Ishikawa (cell line): Measurements from ENCODE around the gene MAML2.
A peak's percentile ranks its signal among the peaks of the same experiment; 100 is the strongest.

Experiments used
- CEBPB ChIP-seq: IDR thresholded peaks from 2 replicates; pipeline ENCODE4 v1.6.1; 2012
- CREB1 ChIP-seq: IDR thresholded peaks from 2 replicates; pipeline ENCODE4 v1.6.1; 2012; ENCODE audit warnings: low read depth
- EGR1 ChIP-seq: IDR thresholded peaks from 2 replicates; pipeline ENCODE4 v1.6.1; 2012
- EP300 ChIP-seq: IDR thresholded peaks from 2 replicates; pipeline ENCODE4 v1.6.1; 2012; ENCODE audit warnings: borderline replicate concordance
- FOXM1 ChIP-seq: IDR thresholded peaks from 2 replicates; pipeline ENCODE4 v1.6.1; 2012; ENCODE audit warnings: low read depth, borderline replicate concordance
- NFIC ChIP-seq: IDR thresholded peaks from 2 replicates; pipeline ENCODE4 v1.6.1; 2012
- RAD21 ChIP-seq: IDR thresholded peaks from 2 replicates; pipeline ENCODE4 v1.6.1; 2012; ENCODE audit warnings: low read depth
- TAF1 ChIP-seq: IDR thresholded peaks from 2 replicates; pipeline ENCODE4 v1.6.1; 2012; ENCODE audit warnings: low read depth, mild to moderate bottlenecking
- TCF12 ChIP-seq: IDR thresholded peaks from 2 replicates; pipeline ENCODE4 v1.6.1; 2012; ENCODE audit warnings: low read depth
- TEAD4 ChIP-seq: IDR thresholded peaks from 2 replicates; pipeline ENCODE4 v1.6.1; 2012
- USF1 ChIP-seq: IDR thresholded peaks from 2 replicates; pipeline ENCODE4 v1.6.1; 2012
- YY1 ChIP-seq: IDR thresholded peaks from 2 replicates; pipeline ENCODE4 v1.6.1; 2012; ENCODE audit warnings: low read depth
- ZBTB7A ChIP-seq: IDR thresholded peaks from 2 replicates; pipeline ENCODE4 v1.6.1; 2012; ENCODE audit warnings: low read depth
- TF ChIP-seq, protein P1 (sequence below): IDR thresholded peaks from 2 replicates; pipeline ENCODE4 v1.6.1; 2012
- TF ChIP-seq, protein P2 (sequence below): IDR thresholded peaks from 2 replicates; pipeline ENCODE4 v1.6.1; 2012; ENCODE audit warnings: low read depth, mild to moderate bottlenecking

The MAML2 gene

DNA sequence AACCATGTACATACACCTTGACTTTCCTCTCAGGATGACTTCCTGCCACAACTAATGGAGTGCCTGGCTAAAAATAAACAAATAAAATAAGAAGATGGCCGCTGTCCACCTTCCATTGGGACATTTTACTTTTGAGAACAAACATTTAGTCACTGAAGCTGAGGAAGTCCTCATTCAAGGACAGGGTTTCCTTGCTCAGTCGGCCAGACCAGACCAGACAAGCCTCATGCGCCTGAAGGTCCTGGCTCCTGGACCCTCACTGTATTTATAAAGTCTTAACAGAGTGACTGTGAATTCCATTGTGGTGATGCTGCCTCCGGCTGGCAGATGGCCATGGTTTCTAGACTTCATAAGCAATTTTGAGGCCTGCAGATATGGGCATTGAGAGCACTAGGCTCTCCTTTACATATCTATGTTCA lies 114.5 kb downstream of the MAML2 start:
- TF ChIP-seq EP300 (peak; percentile 35; the same call in 1 of the 2 replicates), ZBTB7A (peak; percentile 48; the same call in 1 of the 2 replicates), TAF1 (no peak), CREB1 (no peak), TEAD4 (peak; percentile 60), CEBPB (no peak), YY1 (peak; percentile 50; the same call in 1 of the 2 replicates), NFIC (peak; percentile 75)
- TF ChIP-seq, protein P1, sequence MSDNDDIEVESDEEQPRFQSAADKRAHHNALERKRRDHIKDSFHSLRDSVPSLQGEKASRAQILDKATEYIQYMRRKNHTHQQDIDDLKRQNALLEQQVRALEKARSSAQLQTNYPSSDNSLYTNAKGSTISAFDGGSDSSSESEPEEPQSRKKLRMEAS: peak; percentile 53
- TF ChIP-seq, protein P2, sequence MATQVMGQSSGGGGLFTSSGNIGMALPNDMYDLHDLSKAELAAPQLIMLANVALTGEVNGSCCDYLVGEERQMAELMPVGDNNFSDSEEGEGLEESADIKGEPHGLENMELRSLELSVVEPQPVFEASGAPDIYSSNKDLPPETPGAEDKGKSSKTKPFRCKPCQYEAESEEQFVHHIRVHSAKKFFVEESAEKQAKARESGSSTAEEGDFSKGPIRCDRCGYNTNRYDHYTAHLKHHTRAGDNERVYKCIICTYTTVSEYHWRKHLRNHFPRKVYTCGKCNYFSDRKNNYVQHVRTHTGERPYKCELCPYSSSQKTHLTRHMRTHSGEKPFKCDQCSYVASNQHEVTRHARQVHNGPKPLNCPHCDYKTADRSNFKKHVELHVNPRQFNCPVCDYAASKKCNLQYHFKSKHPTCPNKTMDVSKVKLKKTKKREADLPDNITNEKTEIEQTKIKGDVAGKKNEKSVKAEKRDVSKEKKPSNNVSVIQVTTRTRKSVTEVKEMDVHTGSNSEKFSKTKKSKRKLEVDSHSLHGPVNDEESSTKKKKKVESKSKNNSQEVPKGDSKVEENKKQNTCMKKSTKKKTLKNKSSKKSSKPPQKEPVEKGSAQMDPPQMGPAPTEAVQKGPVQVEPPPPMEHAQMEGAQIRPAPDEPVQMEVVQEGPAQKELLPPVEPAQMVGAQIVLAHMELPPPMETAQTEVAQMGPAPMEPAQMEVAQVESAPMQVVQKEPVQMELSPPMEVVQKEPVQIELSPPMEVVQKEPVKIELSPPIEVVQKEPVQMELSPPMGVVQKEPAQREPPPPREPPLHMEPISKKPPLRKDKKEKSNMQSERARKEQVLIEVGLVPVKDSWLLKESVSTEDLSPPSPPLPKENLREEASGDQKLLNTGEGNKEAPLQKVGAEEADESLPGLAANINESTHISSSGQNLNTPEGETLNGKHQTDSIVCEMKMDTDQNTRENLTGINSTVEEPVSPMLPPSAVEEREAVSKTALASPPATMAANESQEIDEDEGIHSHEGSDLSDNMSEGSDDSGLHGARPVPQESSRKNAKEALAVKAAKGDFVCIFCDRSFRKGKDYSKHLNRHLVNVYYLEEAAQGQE: no peak

- peak; percentile 50; the same call in 1 of the 2 replicates for TF ChIP-seq NFIC
- TF ChIP-seq EGR1: no peak
- peak; percentile 94 for TF ChIP-seq CEBPB
- TF ChIP-seq TEAD4: peak; percentile 47; the same call in 1 of the 2 replicates
Observed at GRCh38 chr11:96227244-96227643, 115.8 kb downstream of the MAML2 start.

DNA sequence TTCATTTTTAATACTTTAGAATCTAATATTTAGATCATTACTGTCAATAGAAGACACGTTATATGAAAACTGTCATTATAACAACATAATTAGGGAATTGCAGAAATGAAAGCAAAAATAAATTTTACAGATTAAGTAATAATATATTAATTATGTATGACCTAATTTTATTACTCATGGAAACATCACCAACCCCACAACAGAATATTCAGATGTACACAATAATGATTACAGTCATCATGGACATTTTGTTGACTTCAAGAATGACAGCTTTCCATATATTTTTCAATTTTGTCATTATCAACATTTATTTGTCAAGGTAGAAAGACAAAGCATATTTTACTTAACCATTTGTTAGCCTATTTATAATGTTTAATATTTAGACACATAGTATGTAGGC lies 119.9 kb downstream of the MAML2 start:
- TF ChIP-seq CEBPB (no peak), CREB1 (no peak), EP300 (no peak), TEAD4 (no peak), FOXM1 (no peak), TAF1 (no peak), NFIC (no peak), USF1 (no peak), EGR1 (no peak)

GRCh38 chr11:96222102-96222501 lies 120.9 kb downstream of the MAML2 start:
- TF ChIP-seq FOXM1 (no peak), CREB1 (no peak), TAF1 (no peak), CEBPB (no peak), TCF12 (no peak), USF1 (no peak), NFIC (no peak), YY1 (no peak), ZBTB7A (no peak), EGR1 (no peak), EP300 (no peak), RAD21 (no peak), TEAD4 (no peak)
- TF ChIP-seq, protein P1: no peak
- TF ChIP-seq, protein P2: no peak

DNA sequence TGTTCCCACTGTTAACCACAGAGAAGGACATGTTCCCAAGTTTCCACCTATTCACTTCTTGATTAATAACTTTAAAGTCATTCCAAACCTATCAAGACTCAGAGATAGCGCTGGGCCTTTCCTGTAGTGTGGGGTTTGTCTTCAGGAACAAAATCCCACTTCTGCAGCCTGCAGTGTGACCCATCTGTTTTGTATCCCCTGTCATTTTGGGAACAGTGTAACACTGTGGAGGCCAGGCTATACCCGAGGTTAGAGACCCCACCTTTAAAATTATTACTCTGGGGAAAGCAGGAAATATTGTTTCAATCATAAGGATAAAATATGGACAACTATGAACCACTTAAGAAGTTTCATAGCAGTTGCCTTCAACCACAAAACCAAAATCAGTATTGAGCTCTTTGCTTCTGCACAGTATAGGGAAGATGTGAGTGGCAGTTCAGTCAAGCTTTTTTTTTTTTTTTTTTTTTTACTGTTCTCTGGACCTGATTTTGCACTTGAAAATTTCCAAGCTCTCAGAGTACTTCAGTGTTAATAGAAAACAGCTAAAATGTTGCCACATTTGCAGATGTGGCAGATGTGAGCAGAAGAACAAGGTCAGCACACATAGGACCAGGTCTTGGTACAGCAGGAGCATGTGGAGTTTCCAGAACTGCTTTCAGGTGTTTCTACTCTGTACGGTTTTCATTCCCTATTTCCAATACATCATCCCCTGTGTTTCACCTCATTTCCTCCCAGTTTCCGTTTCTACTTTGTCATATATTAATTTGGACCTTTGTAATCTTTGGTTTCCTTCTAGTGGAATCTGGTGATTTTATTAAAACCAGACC lies 121.5 kb downstream of the MAML2 start:
- TF ChIP-seq TCF12: no peak
- TF ChIP-seq CEBPB: no peak
- no peak for TF ChIP-seq ZBTB7A
- no peak for TF ChIP-seq TAF1

- TF ChIP-seq NFIC: no peak
Observed at GRCh38 chr11:96219981-96220623, 122.9 kb downstream of the MAML2 start.
